GM23338 (cell line): ENCODE results near the gene KRT83. TPM values are rescaled to one million over a fixed set of nuclear protein-coding genes. Genes with fewer than 3 reads are reported as not detected.

ENCODE experiments used
- ATAC-seq: fragments of 200-7000 bp; cut with Tn5 transposase; 3 replicates; pipeline ENCODE4 v1.9.1; 2020
- DNase-seq: peaks from one replicate; pipeline ENCODE4 v3.0.0-alpha.2; 2015; ENCODE audit warnings: low spot score
- H2AFZ ChIP-seq: fragments of 200-600 bp; sonication (generic); 2 replicates; pipeline ENCODE4 v1.8.0; 2016; ENCODE audit warnings: antibody characterized with exemption, mild to moderate bottlenecking, moderate library complexity
- H3F3A ChIP-seq: fragments of 200-600 bp; sonication (generic); replicated peaks from 2 replicates; pipeline ENCODE4 v1.8.0; 2017; ENCODE audit warnings: antibody characterized with exemption, mixed run types, low read depth
- H3K27ac ChIP-seq: fragments of 200-600 bp; sonication (generic); 2 replicates; pipeline ENCODE4 v1.6.1; 2016; ENCODE audit warnings: low read depth
- H3K27me3 ChIP-seq: fragments of 200-600 bp; sonication (generic); 2 replicates; pipeline ENCODE4 v1.8.0; 2016; ENCODE audit warnings: mild to moderate bottlenecking, mixed run types, moderate library complexity; ENCODE audit not compliant: insufficient read depth
- H3K36me3 ChIP-seq: fragments of 200-600 bp; sonication (generic); 2 replicates; pipeline ENCODE4 v1.8.0; 2016; ENCODE audit warnings: mild to moderate bottlenecking; ENCODE audit not compliant: insufficient read depth
- H3K4me1 ChIP-seq: fragments of 200-600 bp; sonication (generic); 2 replicates; pipeline ENCODE4 v1.8.0; 2016; ENCODE audit warnings: mild to moderate bottlenecking, moderate library complexity; ENCODE audit not compliant: insufficient read depth
- H3K4me2 ChIP-seq: fragments of 200-600 bp; sonication (generic); 2 replicates; pipeline ENCODE4 v1.7.1; 2017; ENCODE audit warnings: mixed run types
- H3K4me3 ChIP-seq: fragments of 200-600 bp; sonication (generic); 2 replicates; pipeline ENCODE4 v1.6.1; 2016; ENCODE audit warnings: mixed run types
- H3K79me2 ChIP-seq: fragments of 200-600 bp; sonication (generic); replicated peaks from 2 replicates; pipeline ENCODE4 v1.8.0; 2017; ENCODE audit warnings: mild to moderate bottlenecking; ENCODE audit not compliant: insufficient read depth
- H3K9me2 ChIP-seq: fragments of 200-600 bp; sonication (generic); 2 replicates; pipeline ENCODE4 v1.8.0; 2017; ENCODE audit not compliant: insufficient read depth
- H4K20me1 ChIP-seq: fragments of 200-600 bp; sonication (generic); replicated peaks from 2 replicates; pipeline ENCODE4 v1.8.0; 2017; ENCODE audit warnings: mild to moderate bottlenecking; ENCODE audit not compliant: insufficient read depth
- H3K27ac Mint-ChIP-seq: 2 replicates; pipeline ENCODE4 v1.8.0; 2020; ENCODE audit warnings: inconsistent platforms, mild to moderate bottlenecking, moderate library complexity, mixed read lengths
- H3K27me3 Mint-ChIP-seq: 3 replicates; pipeline ENCODE4 v1.8.0; 2022; ENCODE audit warnings: low read depth, mild to moderate bottlenecking, moderate library complexity, mixed read lengths, inconsistent platforms; ENCODE audit not compliant: insufficient read depth, poor library complexity
- H3K36me3 Mint-ChIP-seq: 3 replicates; pipeline ENCODE4 v1.8.0; 2021; ENCODE audit warnings: low read depth, mild to moderate bottlenecking, inconsistent platforms, moderate library complexity, mixed read lengths
- H3K4me1 Mint-ChIP-seq: 3 replicates; pipeline ENCODE4 v1.8.0; 2020; ENCODE audit warnings: mild to moderate bottlenecking, inconsistent platforms, mixed read lengths
- H3K4me3 Mint-ChIP-seq: 3 replicates; pipeline ENCODE4 v1.8.0; 2021; ENCODE audit warnings: moderate library complexity, mild to moderate bottlenecking, inconsistent platforms, mixed read lengths
- H3K9me3 Mint-ChIP-seq: 3 replicates; pipeline ENCODE4 v1.8.0; 2020; ENCODE audit warnings: moderate library complexity, mild to moderate bottlenecking, inconsistent platforms, mixed read lengths
- EZH2 ChIP-seq: fragments of 200-600 bp; sonication (generic); IDR thresholded peaks from one replicate; pipeline ENCODE4 v1.8.0; 2017; ENCODE audit warnings: antibody characterized with exemption, mild to moderate bottlenecking, low read depth; ENCODE audit not compliant: unreplicated experiment
- POLR2AphosphoS5 ChIP-seq: IDR thresholded peaks from 2 replicates; pipeline ENCODE4 v1.6.1; 2016; ENCODE audit warnings: antibody characterized with exemption, low read depth
- STAT1 ChIP-seq: IDR thresholded peaks from one replicate; pipeline ENCODE4 v1.6.1; 2016; ENCODE audit warnings: antibody characterized with exemption; ENCODE audit not compliant: unreplicated experiment
- ZNF114 ChIP-seq: fragments of 250-450 bp; sonication (Bioruptor Pico); IDR thresholded peaks from 2 replicates; pipeline ENCODE4 v1.5.0; 2020; ENCODE audit warnings: mild to moderate bottlenecking, moderate library complexity
- ZNF331 ChIP-seq: fragments of 250-450 bp; sonication (Bioruptor Pico); IDR thresholded peaks from 2 replicates; pipeline ENCODE4 v1.5.0; 2020; ENCODE audit warnings: low read depth, mild to moderate bottlenecking, moderate library complexity
- polyA plus RNA-seq: library from polyadenylated mRNA; unstranded; fragments of >200 nt; fragmentation: Nextera tagmentation; extraction: Ambion mirVana; gene quantifications from 2 replicates; pipeline ENCODE4 v1.2.1, GENCODE V29; 2016
- total RNA-seq: library from RNA; depleted of rRNA; stranded (reverse); fragments of >200 nt; shearing (Covaris generic); gene quantifications from 2 replicates; pipeline ENCODE4 v1.2.3, GENCODE V29; 2014
- TF ChIP-seq, protein P1 (sequence below): fragments of 250-450 bp; sonication (Bioruptor Pico); IDR thresholded peaks from 2 replicates; pipeline ENCODE4 v1.5.0; 2020; ENCODE audit warnings: mild to moderate bottlenecking, moderate library complexity
- TF ChIP-seq, protein P2 (sequence below), 2 experiments: fragments of 200-600 bp in 1 of 2; sonication (generic) in 1 of 2; conservative IDR thresholded peaks; 2 replicates each; pipeline versions ENCODE4 v1.5.1 to v1.6.1; 2016 to 2017; ENCODE audit warnings: antibody characterized with exemption in 2 of 2, low read depth in 2 of 2, mild to moderate bottlenecking in 2 of 2, moderate library complexity in 1 of 2

The KRT83 gene
- total and polyA plus RNA-seq, 2 experiments from 2014 or later, result not detected

DNA sequence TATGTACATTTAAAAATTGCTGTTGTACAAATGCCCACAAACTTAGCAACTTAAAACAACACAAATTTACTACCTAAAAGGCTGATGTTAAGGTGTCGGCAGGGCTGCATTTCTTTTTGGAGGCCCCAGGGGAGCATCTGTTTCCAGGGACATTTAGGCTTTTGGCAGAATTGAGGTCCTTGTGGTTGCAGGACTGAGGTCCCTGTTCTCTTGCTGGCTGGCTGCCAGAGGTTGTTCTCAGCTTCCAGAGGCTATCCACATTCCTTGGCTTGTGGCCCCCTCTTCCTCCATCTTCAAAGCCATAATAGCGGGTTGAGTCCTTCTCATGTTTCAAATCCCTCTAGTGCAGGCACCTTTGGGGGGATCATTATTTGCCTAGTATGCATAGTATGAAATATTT, 22.4 kb upstream of the KRT83 start (continued):
- TF ChIP-seq, protein P1, sequence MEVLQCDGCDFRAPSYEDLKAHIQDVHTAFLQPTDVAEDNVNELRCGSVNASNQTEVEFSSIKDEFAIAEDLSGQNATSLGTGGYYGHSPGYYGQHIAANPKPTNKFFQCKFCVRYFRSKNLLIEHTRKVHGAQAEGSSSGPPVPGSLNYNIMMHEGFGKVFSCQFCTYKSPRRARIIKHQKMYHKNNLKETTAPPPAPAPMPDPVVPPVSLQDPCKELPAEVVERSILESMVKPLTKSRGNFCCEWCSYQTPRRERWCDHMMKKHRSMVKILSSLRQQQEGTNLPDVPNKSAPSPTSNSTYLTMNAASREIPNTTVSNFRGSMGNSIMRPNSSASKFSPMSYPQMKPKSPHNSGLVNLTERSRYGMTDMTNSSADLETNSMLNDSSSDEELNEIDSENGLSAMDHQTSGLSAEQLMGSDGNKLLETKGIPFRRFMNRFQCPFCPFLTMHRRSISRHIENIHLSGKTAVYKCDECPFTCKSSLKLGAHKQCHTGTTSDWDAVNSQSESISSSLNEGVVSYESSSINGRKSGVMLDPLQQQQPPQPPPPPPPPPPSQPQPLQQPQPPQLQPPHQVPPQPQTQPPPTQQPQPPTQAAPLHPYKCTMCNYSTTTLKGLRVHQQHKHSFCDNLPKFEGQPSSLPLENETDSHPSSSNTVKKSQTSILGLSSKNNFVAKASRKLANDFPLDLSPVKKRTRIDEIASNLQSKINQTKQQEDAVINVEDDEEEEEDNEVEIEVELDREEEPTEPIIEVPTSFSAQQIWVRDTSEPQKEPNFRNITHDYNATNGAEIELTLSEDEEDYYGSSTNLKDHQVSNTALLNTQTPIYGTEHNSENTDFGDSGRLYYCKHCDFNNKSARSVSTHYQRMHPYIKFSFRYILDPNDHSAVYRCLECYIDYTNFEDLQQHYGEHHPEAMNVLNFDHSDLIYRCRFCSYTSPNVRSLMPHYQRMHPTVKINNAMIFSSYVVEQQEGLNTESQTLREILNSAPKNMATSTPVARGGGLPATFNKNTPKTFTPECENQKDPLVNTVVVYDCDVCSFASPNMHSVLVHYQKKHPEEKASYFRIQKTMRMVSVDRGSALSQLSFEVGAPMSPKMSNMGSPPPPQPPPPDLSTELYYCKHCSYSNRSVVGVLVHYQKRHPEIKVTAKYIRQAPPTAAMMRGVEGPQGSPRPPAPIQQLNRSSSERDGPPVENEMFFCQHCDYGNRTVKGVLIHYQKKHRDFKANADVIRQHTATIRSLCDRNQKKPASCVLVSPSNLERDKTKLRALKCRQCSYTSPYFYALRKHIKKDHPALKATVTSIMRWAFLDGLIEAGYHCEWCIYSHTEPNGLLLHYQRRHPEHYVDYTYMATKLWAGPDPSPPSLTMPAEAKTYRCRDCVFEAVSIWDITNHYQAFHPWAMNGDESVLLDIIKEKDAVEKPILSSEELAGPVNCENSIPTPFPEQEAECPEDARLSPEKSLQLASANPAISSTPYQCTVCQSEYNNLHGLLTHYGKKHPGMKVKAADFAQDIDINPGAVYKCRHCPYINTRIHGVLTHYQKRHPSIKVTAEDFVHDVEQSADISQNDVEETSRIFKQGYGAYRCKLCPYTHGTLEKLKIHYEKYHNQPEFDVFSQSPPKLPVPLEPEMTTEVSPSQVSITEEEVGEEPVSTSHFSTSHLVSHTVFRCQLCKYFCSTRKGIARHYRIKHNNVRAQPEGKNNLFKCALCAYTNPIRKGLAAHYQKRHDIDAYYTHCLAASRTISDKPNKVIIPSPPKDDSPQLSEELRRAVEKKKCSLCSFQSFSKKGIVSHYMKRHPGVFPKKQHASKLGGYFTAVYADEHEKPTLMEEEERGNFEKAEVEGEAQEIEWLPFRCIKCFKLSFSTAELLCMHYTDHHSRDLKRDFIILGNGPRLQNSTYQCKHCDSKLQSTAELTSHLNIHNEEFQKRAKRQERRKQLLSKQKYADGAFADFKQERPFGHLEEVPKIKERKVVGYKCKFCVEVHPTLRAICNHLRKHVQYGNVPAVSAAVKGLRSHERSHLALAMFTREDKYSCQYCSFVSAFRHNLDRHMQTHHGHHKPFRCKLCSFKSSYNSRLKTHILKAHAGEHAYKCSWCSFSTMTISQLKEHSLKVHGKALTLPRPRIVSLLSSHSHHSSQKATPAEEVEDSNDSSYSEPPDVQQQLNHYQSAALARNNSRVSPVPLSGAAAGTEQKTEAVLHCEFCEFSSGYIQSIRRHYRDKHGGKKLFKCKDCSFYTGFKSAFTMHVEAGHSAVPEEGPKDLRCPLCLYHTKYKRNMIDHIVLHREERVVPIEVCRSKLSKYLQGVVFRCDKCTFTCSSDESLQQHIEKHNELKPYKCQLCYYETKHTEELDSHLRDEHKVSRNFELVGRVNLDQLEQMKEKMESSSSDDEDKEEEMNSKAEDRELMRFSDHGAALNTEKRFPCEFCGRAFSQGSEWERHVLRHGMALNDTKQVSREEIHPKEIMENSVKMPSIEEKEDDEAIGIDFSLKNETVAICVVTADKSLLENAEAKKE (CRISPR knock-in tag), result no peak
- TF ChIP-seq ZNF114 (CRISPR knock-in tag) (no peak), EZH2 (no peak), STAT1 (no peak)

- Histone ChIP-seq H3K9me2 (no peaks in the 10 kb centered on the region), H3K27me3 (no peaks in the 10 kb centered on the region), H3F3A (no peaks in the 10 kb centered on the region), H4K20me1 (no peaks in the 10 kb centered on the region), H3K4me2 (no peak overlapping the region), H3K4me1 (no peaks in the 10 kb centered on the region), H3K79me2 (no peaks in the 10 kb centered on the region), H3K27ac (no peak overlapping the region), H2AFZ (no peak overlapping the region), H3K36me3 (no peaks in the 10 kb centered on the region), H3K4me3 (no peak overlapping the region)
- peaks cover 15% of the 10 kb centered on the region for H3K27me3 Mint-ChIP-seq
- H3K27ac Mint-ChIP-seq, result no peak overlapping the region
- no peaks in the 10 kb centered on the region for H3K4me1 Mint-ChIP-seq
- no peaks in the 10 kb centered on the region for H3K9me3 Mint-ChIP-seq
- no peak overlapping the region for H3K4me3 Mint-ChIP-seq
- no peak for DNase-seq
- no peaks in the 10 kb centered on the region for H3K36me3 Mint-ChIP-seq
- ATAC-seq, result no peak
- TF ChIP-seq ZNF331, result no peak
- no peak for TF ChIP-seq STAT1
- TF ChIP-seq, protein P2, sequence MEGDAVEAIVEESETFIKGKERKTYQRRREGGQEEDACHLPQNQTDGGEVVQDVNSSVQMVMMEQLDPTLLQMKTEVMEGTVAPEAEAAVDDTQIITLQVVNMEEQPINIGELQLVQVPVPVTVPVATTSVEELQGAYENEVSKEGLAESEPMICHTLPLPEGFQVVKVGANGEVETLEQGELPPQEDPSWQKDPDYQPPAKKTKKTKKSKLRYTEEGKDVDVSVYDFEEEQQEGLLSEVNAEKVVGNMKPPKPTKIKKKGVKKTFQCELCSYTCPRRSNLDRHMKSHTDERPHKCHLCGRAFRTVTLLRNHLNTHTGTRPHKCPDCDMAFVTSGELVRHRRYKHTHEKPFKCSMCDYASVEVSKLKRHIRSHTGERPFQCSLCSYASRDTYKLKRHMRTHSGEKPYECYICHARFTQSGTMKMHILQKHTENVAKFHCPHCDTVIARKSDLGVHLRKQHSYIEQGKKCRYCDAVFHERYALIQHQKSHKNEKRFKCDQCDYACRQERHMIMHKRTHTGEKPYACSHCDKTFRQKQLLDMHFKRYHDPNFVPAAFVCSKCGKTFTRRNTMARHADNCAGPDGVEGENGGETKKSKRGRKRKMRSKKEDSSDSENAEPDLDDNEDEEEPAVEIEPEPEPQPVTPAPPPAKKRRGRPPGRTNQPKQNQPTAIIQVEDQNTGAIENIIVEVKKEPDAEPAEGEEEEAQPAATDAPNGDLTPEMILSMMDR (conservative IDR thresholded peaks at IDR 0.05; ENCODE audit: low read depth in 2 of 2), result no peak
- TF ChIP-seq POLR2AphosphoS5, result no peak
Observed at GRCh38 chr12:52342781-52343490, 21.7 kb upstream of the KRT83 start.
